Smooth muscle cell (in vitro differentiated cells): Measurements from ENCODE around the gene RBM38. TPM values are rescaled to one million over a fixed set of nuclear protein-coding genes. Genes with fewer than 3 reads are reported as not detected.

Experiments
- DNase-seq: peaks from one replicate; lab custom pipeline; 2025; ENCODE audit not compliant: unreplicated experiment; lab: John Stamatoyannopoulos, UW
- H2AFZ ChIP-seq: fragments of 200-600 bp; sonication (generic); 2 replicates; pipeline ENCODE4 v1.6.0; 2016; ENCODE audit warnings: antibody characterized with exemption, low read depth, mild to moderate bottlenecking
- H3F3A ChIP-seq: fragments of 200-600 bp; sonication (generic); 2 replicates; pipeline ENCODE4 v1.6.0; 2017; ENCODE audit warnings: antibody characterized with exemption, low read depth
- H3K27ac ChIP-seq: fragments of 200-600 bp; sonication (generic); 2 replicates; pipeline ENCODE4 v1.5.1; 2016; ENCODE audit warnings: low read depth, mild to moderate bottlenecking
- H3K27me3 ChIP-seq: fragments of 200-600 bp; sonication (generic); 2 replicates; pipeline ENCODE4 v1.6.1; 2016; ENCODE audit warnings: low read depth, mild to moderate bottlenecking
- H3K36me3 ChIP-seq: fragments of 200-600 bp; sonication (generic); 2 replicates; pipeline ENCODE4 v1.5.1; 2016; ENCODE audit warnings: low read depth
- H3K4me1 ChIP-seq: fragments of 200-600 bp; sonication (generic); 2 replicates; pipeline ENCODE4 v1.5.1; 2016; ENCODE audit warnings: low read depth
- H3K4me2 ChIP-seq: fragments of 200-600 bp; sonication (generic); 2 replicates; pipeline ENCODE4 v1.6.0; 2016; ENCODE audit warnings: mild to moderate bottlenecking
- H3K4me3 ChIP-seq: fragments of 200-600 bp; sonication (generic); 2 replicates; pipeline ENCODE4 v1.5.1; 2016; ENCODE audit warnings: mild to moderate bottlenecking
- H3K79me2 ChIP-seq: fragments of 200-600 bp; sonication (generic); 2 replicates; pipeline ENCODE4 v1.6.0; 2016; ENCODE audit warnings: low read depth, mild to moderate bottlenecking
- H3K9ac ChIP-seq: fragments of 200-600 bp; sonication (generic); 2 replicates; pipeline ENCODE4 v1.6.0; 2016; ENCODE audit warnings: low read depth
- H3K9me3 ChIP-seq: fragments of 200-600 bp; sonication (generic); replicated peaks from 2 replicates; pipeline ENCODE4 v1.5.1; 2016; ENCODE audit warnings: low read depth
- H4K20me1 ChIP-seq: fragments of 200-600 bp; sonication (generic); 2 replicates; pipeline ENCODE4 v1.6.0; 2016; ENCODE audit warnings: low read depth
- CTCF ChIP-seq: fragments of 200-600 bp; sonication (generic); IDR thresholded peaks from 2 replicates; pipeline ENCODE4 v1.5.1; 2017; ENCODE audit warnings: borderline replicate concordance, mild to moderate bottlenecking, antibody characterized with exemption; ENCODE audit not compliant: insufficient read depth, poor library complexity, severe bottlenecking
- WGBS: methylation state at CpG from one replicate; pipeline ENCODE4 v1.1.7; 2016; ENCODE audit warnings: low lambda C conversion rate; 5-methylcytosine and 5-hydroxymethylcytosine counted together
- polyA plus RNA-seq: library from polyadenylated mRNA; unstranded; fragments of >200 nt; fragmentation: Nextera tagmentation; extraction: Ambion mirVana; gene quantifications from 2 replicates; pipeline ENCODE4 v1.2.1, GENCODE V29; 2016
- total RNA-seq: library from RNA; depleted of rRNA; stranded (reverse); fragments of >200 nt; gene quantifications from 2 replicates; pipeline ENCODE4 v1.2.3, GENCODE V29; 2014

The RBM38 gene
- total and polyA plus RNA-seq, 2 experiments from 2014 or later: 12.0 to 12.7 TPM

- Histone ChIP-seq H3F3A (no peaks in the 10 kb centered on the region), H3K79me2 (no peaks in the 10 kb centered on the region), H3K27me3 (no peaks in the 10 kb centered on the region), H3K36me3 (peaks cover 39% of the 10 kb centered on the region), H3K4me1 (no peaks in the 10 kb centered on the region), H2AFZ (no peak overlapping the region), H3K4me3 (no peak overlapping the region), H3K27ac (no peak overlapping the region), H3K9me3 (no peaks in the 10 kb centered on the region), H3K9ac (no peak overlapping the region), H3K4me2 (no peak overlapping the region), H4K20me1 (peaks cover 9% of the 10 kb centered on the region)
- 97% methylated on average over 9 of the region's 9 CpGs for WGBS
- no peak for TF ChIP-seq CTCF
- DNase-seq: no peak
Observed at GRCh38 chr20:57370316-57370715, 20.9 kb upstream of the RBM38 start.

- Histone ChIP-seq H3F3A (no peaks in the 10 kb centered on the region), H3K9me3 (no peaks in the 10 kb centered on the region), H3K4me2 (no peak overlapping the region), H3K79me2 (no peaks in the 10 kb centered on the region), H3K36me3 (peaks cover 30% of the 10 kb centered on the region), H3K27me3 (no peaks in the 10 kb centered on the region), H4K20me1 (peaks cover 6% of the 10 kb centered on the region), H3K4me3 (no peak overlapping the region), H3K27ac (no peak overlapping the region), H3K9ac (no peak overlapping the region), H3K4me1 (no peaks in the 10 kb centered on the region), H2AFZ (no peak overlapping the region)
- DNase-seq: no peak
- no peak for TF ChIP-seq CTCF
- WGBS: 98% methylated on average over 4 of the region's 4 CpGs
Observed at GRCh38 chr20:57371363-57371762, 19.8 kb upstream of the RBM38 start.

- Histone ChIP-seq H3K79me2 (no peaks in the 10 kb centered on the region), H3F3A (no peaks in the 10 kb centered on the region), H3K4me1 (no peaks in the 10 kb centered on the region), H4K20me1 (peaks cover 8% of the 10 kb centered on the region), H3K36me3 (peaks cover 22% of the 10 kb centered on the region), H3K9ac (no peak overlapping the region), H3K4me3 (no peak overlapping the region), H3K27me3 (no peaks in the 10 kb centered on the region), H3K4me2 (no peak overlapping the region), H2AFZ (no peak overlapping the region), H3K9me3 (no peaks in the 10 kb centered on the region), H3K27ac (no peak overlapping the region)
- TF ChIP-seq CTCF: no peak
- DNase-seq: no peak
- WGBS: 98% methylated on average over 9 of the region's 9 CpGs
Observed at GRCh38 chr20:57372157-57372556, 19.0 kb upstream of the RBM38 start.

- Histone ChIP-seq H3K27me3 (no peaks in the 10 kb centered on the region), H3K4me2 (no peak overlapping the region), H3K36me3 (peaks cover 21% of the 10 kb centered on the region), H3K9ac (no peak overlapping the region), H4K20me1 (peaks cover 14% of the 10 kb centered on the region), H3K27ac (no peak overlapping the region), H3K4me3 (no peak overlapping the region), H3K9me3 (no peaks in the 10 kb centered on the region), H3F3A (no peaks in the 10 kb centered on the region), H3K79me2 (no peaks in the 10 kb centered on the region), H2AFZ (no peak overlapping the region), H3K4me1 (no peaks in the 10 kb centered on the region)
- WGBS: 96% methylated on average over 25 of the region's 25 CpGs
- no peak for TF ChIP-seq CTCF
- no peak for DNase-seq
Observed at GRCh38 chr20:57372581-57373350, 18.4 kb upstream of the RBM38 start.
